Spleen (tissue), 11 donors: Measurements from ENCODE around the gene SPTBN1. TPM values are rescaled to one million over a fixed set of nuclear protein-coding genes. Genes with fewer than 3 reads are reported as not detected.

Experiments used
- DNase-seq: peaks from one replicate; pipeline ENCODE4 v3.0.0-alpha.2; 2020
- H3K27ac ChIP-seq, 8 donors: fragments of 200-600 bp; sonication (generic) in 7 of 8; 1 replicate in 4 of 8; 2 replicates in 4 of 8; pipeline versions ENCODE4 v1.5.0 to v1.8.0; 2016 to 2021; ENCODE audit warnings: inconsistent platforms in 4 of 8, mild to moderate bottlenecking in 4 of 8, moderate library complexity in 1 of 8
- H3K27me3 ChIP-seq, 7 donors: fragments of 200-600 bp; sonication (generic) in 6 of 7; replicated peaks in 1 of 7; 1 replicate in 4 of 7; 2 replicates in 3 of 7; pipeline versions ENCODE4 v1.5.0 to v1.8.0; 2016 to 2021; ENCODE audit warnings: inconsistent platforms in 3 of 7, mild to moderate bottlenecking in 1 of 7
- H3K36me3 ChIP-seq, 6 donors: fragments of 200-600 bp; sonication (generic) in 5 of 6; 1 replicate in 4 of 6; 2 replicates in 2 of 6; pipeline versions ENCODE4 v1.5.0 to v1.8.0; 2016 to 2021; ENCODE audit warnings: inconsistent platforms in 2 of 6
- H3K4me1 ChIP-seq, 6 donors: fragments of 200-600 bp; sonication (generic) in 5 of 6; 1 replicate in 3 of 6; 2 replicates in 3 of 6; pipeline versions ENCODE4 v1.5.0 to v1.8.0; 2016 to 2021; ENCODE audit warnings: inconsistent platforms in 3 of 6
- H3K4me3 ChIP-seq, 8 donors: fragments of 200-600 bp; sonication (generic) in 7 of 8; 1 replicate in 4 of 8; 2 replicates in 4 of 8; pipeline versions ENCODE4 v1.5.0 to v1.8.0; 2016 to 2021; ENCODE audit warnings: inconsistent platforms in 4 of 8, mild to moderate bottlenecking in 4 of 8, moderate library complexity in 2 of 8
- H3K9me3 ChIP-seq, 8 donors: fragments of 200-600 bp; sonication (generic) in 7 of 8; 1 replicate in 4 of 8; 2 replicates in 4 of 8; pipeline versions ENCODE4 v1.5.0 to v1.8.0; 2016 to 2021; ENCODE audit warnings: inconsistent platforms in 4 of 8
- POLR2A ChIP-seq, 3 donors: fragments of 450-650 bp; IDR thresholded peaks; one replicate each; pipeline ENCODE4 v1.5.1; 2017; ENCODE audit warnings: antibody characterized with exemption in 3 of 3, mild to moderate bottlenecking in 1 of 3
- POLR2AphosphoS5 ChIP-seq, 3 donors: sonication (generic); formaldehyde crosslinking; IDR thresholded peaks; one replicate each; pipeline ENCODE4 v1.5.1; 2017; ENCODE audit warnings: antibody characterized with exemption in 3 of 3
- WGBS, 5 donors: extraction: QIAGEN DNeasy Blood & Tissue Kit in 3 of 5; methylation state at CpG; one replicate each; pipeline versions ENCODE4 v1.1.5 to v1.1.7; 2013 to 2018; 5-methylcytosine and 5-hydroxymethylcytosine counted together
- intact Hi-C: fragments of 100-400 bp; cut with DNase I; formaldehyde crosslinking; loops from one replicate; pipeline ENCODE4 v1.15.0; 2023; ENCODE audit warnings: low total_unique reads
- polyA plus RNA-seq, 3 donors: library from polyadenylated mRNA; stranded (reverse); fragments of 200-250 nt; gene quantifications; one replicate each; pipeline ENCODE4 v1.2.1, GENCODE V29; 2013
- total RNA-seq, 7 donors: library from RNA; depleted of rRNA in 3 of 7; stranded (reverse); fragments of >200 nt in 3 of 7; fragmentation: NEBNext Ultra II Directional in 4 of 7; extraction: Animal tissue kit (Norgen Biotek cat#: 25700) in 4 of 7; gene quantifications; one replicate each; pipeline versions ENCODE4 v1.1.0 to v1.2.1, GENCODE V29; 2016 to 2021
- TF ChIP-seq, protein P1 (sequence below), 11 experiments: fragments of 200-600 bp in 7 of 11; fragments of 450-650 bp in 4 of 11; sonication (generic) in 4 of 11; IDR thresholded peaks in 8 of 11; conservative IDR thresholded peaks in 3 of 11; 1 replicate in 7 of 11; 2 replicates in 4 of 11; pipeline versions ENCODE4 v1.4.0 to v1.8.0; 2016 to 2021; ENCODE audit warnings: antibody characterized with exemption in 11 of 11, inconsistent platforms in 4 of 11, mild to moderate bottlenecking in 1 of 11
- donor health status: healthy with polysubstance abuse.
- donor health status: DM: no; HTN: no; CAD: no; lungs with moderate emphysema.
- donor health status: DM: no; HTN: no; CAD: no.
- donor health status: Bipolar disorder and iron deficiency.
- donor health status: healthy.
- donor health status: DM: no; HTN: no; CAD: no.
- donor health status: DM: yes; HTN: yes; CAD: no.

The SPTBN1 gene
- total and polyA plus RNA-seq, 10 donors: 32.7 to 352 (median 269) TPM

DNA sequence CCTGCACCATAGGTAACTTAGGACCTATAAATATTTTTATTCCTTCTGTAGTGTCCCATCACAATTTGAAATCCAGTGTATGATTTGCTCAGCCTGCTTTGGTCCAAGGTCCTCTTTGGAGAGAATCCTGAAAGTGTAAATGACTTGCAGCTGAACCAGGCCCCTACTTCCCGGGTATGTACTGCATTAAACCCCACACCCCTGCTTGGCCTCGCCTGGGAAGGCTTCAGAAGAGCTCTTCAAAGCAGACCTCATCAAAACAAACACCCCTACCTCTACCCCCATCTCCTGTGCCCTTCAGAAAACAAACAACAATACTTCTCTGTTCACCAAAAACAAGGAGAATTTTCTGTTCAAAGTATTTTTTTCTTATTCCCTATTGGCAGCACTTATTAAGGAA lies 9.5 kb upstream of the SPTBN1 start:
- Histone ChIP-seq H3K27me3 (no peaks in the 10 kb centered on the region), H3K36me3 (no peaks in the 10 kb centered on the region), H3K9me3 (no peaks in the 10 kb centered on the region), H3K27ac (no peak overlapping the region), H3K4me1 (no peaks in the 10 kb centered on the region), H3K4me3 (no peak overlapping the region)
- intact Hi-C loops: no loop called here
- TF ChIP-seq, protein P1, sequence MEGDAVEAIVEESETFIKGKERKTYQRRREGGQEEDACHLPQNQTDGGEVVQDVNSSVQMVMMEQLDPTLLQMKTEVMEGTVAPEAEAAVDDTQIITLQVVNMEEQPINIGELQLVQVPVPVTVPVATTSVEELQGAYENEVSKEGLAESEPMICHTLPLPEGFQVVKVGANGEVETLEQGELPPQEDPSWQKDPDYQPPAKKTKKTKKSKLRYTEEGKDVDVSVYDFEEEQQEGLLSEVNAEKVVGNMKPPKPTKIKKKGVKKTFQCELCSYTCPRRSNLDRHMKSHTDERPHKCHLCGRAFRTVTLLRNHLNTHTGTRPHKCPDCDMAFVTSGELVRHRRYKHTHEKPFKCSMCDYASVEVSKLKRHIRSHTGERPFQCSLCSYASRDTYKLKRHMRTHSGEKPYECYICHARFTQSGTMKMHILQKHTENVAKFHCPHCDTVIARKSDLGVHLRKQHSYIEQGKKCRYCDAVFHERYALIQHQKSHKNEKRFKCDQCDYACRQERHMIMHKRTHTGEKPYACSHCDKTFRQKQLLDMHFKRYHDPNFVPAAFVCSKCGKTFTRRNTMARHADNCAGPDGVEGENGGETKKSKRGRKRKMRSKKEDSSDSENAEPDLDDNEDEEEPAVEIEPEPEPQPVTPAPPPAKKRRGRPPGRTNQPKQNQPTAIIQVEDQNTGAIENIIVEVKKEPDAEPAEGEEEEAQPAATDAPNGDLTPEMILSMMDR (IDR thresholded peaks at IDR 0.05 in 8 of 11, conservative IDR thresholded peaks at IDR 0.05 in 3 of 11): no peak
- TF ChIP-seq POLR2AphosphoS5 (IDR thresholded peaks at IDR 0.05) (no peak), POLR2A (IDR thresholded peaks at IDR 0.05) (no peak)
- 57 to 77% (median 73%) methylated on average over 2 of the region's 2 CpGs for WGBS, 5 donors
- DNase-seq: no peak

DNA sequence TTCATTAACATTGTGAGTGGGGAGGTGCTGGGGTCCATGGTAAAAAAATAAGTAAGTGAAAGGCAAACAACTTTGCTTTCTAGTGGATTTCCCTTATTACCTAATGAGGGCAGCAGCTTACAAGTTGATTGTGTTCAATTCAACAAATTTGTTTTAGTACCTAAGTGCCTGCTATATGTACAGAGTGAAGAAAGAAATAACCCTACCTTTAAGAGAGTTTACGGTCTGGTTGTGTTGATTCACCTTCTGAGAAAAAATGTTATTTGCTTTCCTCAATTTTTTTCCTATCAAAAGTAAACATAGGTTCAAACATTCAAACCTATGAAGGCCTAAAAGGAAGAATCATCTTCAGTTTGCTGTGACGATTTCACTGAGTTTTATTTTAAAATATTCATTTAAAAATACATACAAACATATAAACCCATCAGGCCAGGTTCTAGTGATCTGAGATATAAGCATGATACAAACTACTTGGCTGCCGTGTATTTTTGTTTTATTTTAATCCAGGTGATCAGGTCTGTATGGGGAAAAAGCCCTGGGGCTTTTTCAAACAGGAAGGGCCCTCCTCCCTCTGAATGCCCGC lies 1.5 kb upstream of the SPTBN1 start:
- H3K4me1 ChIP-seq: peaks cover 10 to 48% (median 38%) of the 10 kb centered on the region in 6 donors
- intact Hi-C loops: loop anchor here (10.0 kb wide), 1 partner anchor 250 kb away; no protein-coding TSS in a partner anchor
- H3K27ac ChIP-seq: peak overlapping the region; percentile 75 to 95 (median 90)
- peak overlapping the region in 5 of 8 donors; percentile 57 to 90 (median 75) for H3K4me3 ChIP-seq
- WGBS, 5 donors: 34 to 42% (median 39%) methylated on average over 4 of the region's 4 CpGs
- peaks cover 0 to 50% (median 33%) of the 10 kb centered on the region in 7 donors for H3K27me3 ChIP-seq
- H3K9me3 ChIP-seq: no peaks in the 10 kb centered on the region
- TF ChIP-seq, protein P1 (IDR thresholded peaks at IDR 0.05 in 8 of 11, conservative IDR thresholded peaks at IDR 0.05 in 3 of 11): no peak
- no peak for TF ChIP-seq POLR2A (IDR thresholded peaks at IDR 0.05)
- TF ChIP-seq POLR2AphosphoS5 (IDR thresholded peaks at IDR 0.05): no peak
- DNase-seq: no peak
- no peaks in the 10 kb centered on the region for H3K36me3 ChIP-seq

DNA sequence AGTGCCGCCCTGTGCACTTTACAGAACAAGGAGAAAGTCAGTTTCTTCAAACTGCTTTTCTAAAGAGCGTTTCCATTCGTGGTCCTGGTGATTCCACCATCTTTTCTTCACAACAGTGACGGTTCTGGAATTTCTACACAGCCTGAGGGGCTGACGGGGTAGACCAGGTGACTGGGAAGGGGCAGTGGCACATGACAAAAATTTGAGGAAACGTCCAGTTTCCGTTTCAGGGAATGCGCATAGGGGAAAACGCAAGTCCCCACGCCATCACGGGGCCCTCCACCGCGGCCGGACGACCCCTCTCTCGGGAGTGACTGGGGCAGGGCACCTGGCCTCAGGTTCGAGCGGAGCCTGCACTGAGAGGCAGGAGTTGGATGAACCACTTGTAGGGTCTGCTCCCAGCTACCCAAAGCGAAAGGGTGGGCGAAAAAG lies 980 bp upstream of the SPTBN1 start:
- Histone ChIP-seq H3K9me3 (no peaks in the 10 kb centered on the region), H3K4me1 (peaks cover 10 to 53% (median 39%) of the 10 kb centered on the region in 6 donors), H3K27me3 (peaks cover 0 to 54% (median 33%) of the 10 kb centered on the region in 7 donors), H3K27ac (peak overlapping the region; percentile 75 to 95 (median 90)), H3K4me3 (peak overlapping the region; percentile 57 to 90 (median 74)), H3K36me3 (no peaks in the 10 kb centered on the region)
- DNase-seq: peak; percentile 74
- WGBS, 5 donors: 4 to 9% (median 7%) methylated on average over 18 to 20 of the region's 20 CpGs
- TF ChIP-seq POLR2A (IDR thresholded peaks at IDR 0.05): peak in 1 of 3 donors; percentile 42
- peak in 2 of 3 donors; percentile 30 to 39 for TF ChIP-seq POLR2AphosphoS5 (IDR thresholded peaks at IDR 0.05)
- TF ChIP-seq, protein P1 (IDR thresholded peaks at IDR 0.05 in 8 of 11, conservative IDR thresholded peaks at IDR 0.05 in 3 of 11): no peak
- intact Hi-C loops: loop anchor here (10.0 kb wide), 1 partner anchor 250 kb away; no protein-coding TSS in a partner anchor

DNA sequence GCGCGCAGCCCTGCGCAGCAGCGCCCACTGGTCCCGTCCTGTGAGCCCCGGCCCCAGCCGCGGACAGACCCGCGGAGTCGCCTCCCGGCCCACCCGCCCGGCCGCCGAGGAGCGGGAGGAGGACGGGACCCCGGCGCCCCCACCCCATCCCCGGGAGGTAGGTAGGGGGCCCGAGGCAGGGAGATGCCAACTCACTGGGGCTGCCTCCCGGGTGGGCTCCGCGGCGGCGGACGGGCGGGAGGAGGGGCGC lies 160 bp downstream of the SPTBN1 start:
- Histone ChIP-seq H3K9me3 (no peaks in the 10 kb centered on the region), H3K4me3 (peak overlapping the region; percentile 57 to 90 (median 74)), H3K27ac (peak overlapping the region; percentile 55 to 95 (median 90)), H3K4me1 (peaks cover 10 to 63% (median 39%) of the 10 kb centered on the region in 6 donors), H3K27me3 (peaks cover 0 to 65% (median 33%) of the 10 kb centered on the region in 7 donors), H3K36me3 (no peaks in the 10 kb centered on the region)
- DNase-seq: peak; percentile 86
- TF ChIP-seq, protein P1 (IDR thresholded peaks at IDR 0.05 in 8 of 11, conservative IDR thresholded peaks at IDR 0.05 in 3 of 11): no peak
- TF ChIP-seq POLR2AphosphoS5 (IDR thresholded peaks at IDR 0.05) (no peak), POLR2A (IDR thresholded peaks at IDR 0.05) (no peak)
- intact Hi-C loops: loop anchor here (10.0 kb wide), 1 partner anchor 251 kb away; no protein-coding TSS in a partner anchor
- WGBS, 5 donors: 0 to 1% (median 0%) methylated on average over 1 to 30 of the region's 30 CpGs; no CpG with 5 or more reads in 1 of the 5 donors
